CD14-positive monocyte (primary cell): ENCODE measurements around the gene RGS9. TPM values are rescaled to one million over a fixed set of nuclear protein-coding genes. Genes with fewer than 3 reads are reported as not detected.

ENCODE experiments used
- DNase-seq, 3 donors: peaks; one replicate each; pipeline ENCODE4 v3.0.0-alpha.2; 2011 to 2022
- H2AFZ ChIP-seq: 2 replicates; pipeline ENCODE4 v1.6.0; 2012; ENCODE audit warnings: mild to moderate bottlenecking, low read depth, low read length, inconsistent platforms; ENCODE audit not compliant: insufficient read depth, poor library complexity, severe bottlenecking
- H3K27ac ChIP-seq, 2 donors: 1 replicate in 1 of 2; 2 replicates in 1 of 2; pipeline ENCODE4 v1.5.1; 2012 to 2013; ENCODE audit warnings: low read length in 2 of 2, control low read depth in 1 of 2, inconsistent platforms in 1 of 2, low read depth in 1 of 2, mild to moderate bottlenecking in 1 of 2
- H3K27me3 ChIP-seq, 2 donors: one replicate each; pipeline versions ENCODE4 v1.6.0 to v1.6.1; 2011 to 2013; ENCODE audit warnings: low read length in 2 of 2; ENCODE audit not compliant: control insufficient read depth in 2 of 2, insufficient read depth in 2 of 2
- H3K36me3 ChIP-seq, 2 donors: replicated peaks in 1 of 2; 1 replicate in 1 of 2; 2 replicates in 1 of 2; pipeline versions ENCODE4 v1.5.1 to v1.6.1; 2012 to 2013; ENCODE audit warnings: low read length in 2 of 2, control low read depth in 1 of 2, inconsistent platforms in 1 of 2, mild to moderate bottlenecking in 1 of 2; ENCODE audit not compliant: insufficient read depth in 2 of 2, control insufficient read depth in 1 of 2
- H3K4me1 ChIP-seq, 2 donors: 1 replicate in 1 of 2; 2 replicates in 1 of 2; pipeline versions ENCODE4 v1.5.1 to v1.6.1; 2012 to 2013; ENCODE audit warnings: low read length in 2 of 2, control low read depth in 1 of 2, inconsistent platforms in 1 of 2, mild to moderate bottlenecking in 1 of 2, moderate library complexity in 1 of 2; ENCODE audit not compliant: insufficient read depth in 2 of 2, control insufficient read depth in 1 of 2
- H3K4me2 ChIP-seq: replicated peaks from 2 replicates; pipeline ENCODE3; 2012; ENCODE audit warnings: low read length, moderate library complexity, mild to moderate bottlenecking; ENCODE audit not compliant: poor library complexity, severe bottlenecking; ENCODE audit errors: extremely low read depth
- H3K4me3 ChIP-seq, 3 experiments: fragments of 200-600 bp in 1 of 3; sonication (generic) in 1 of 3; replicated peaks in 1 of 3; 1 replicate in 2 of 3; 2 replicates in 1 of 3; pipeline ENCODE4 v1.5.1; 2011 to 2013; ENCODE audit warnings: low read length in 3 of 3, mild to moderate bottlenecking in 3 of 3, control low read depth in 2 of 3, low read depth in 2 of 3, inconsistent platforms in 1 of 3, moderate library complexity in 1 of 3
- H3K79me2 ChIP-seq: 2 replicates; pipeline ENCODE4 v1.6.0; 2012; ENCODE audit warnings: mild to moderate bottlenecking, control low read depth, inconsistent platforms, low read length, moderate library complexity; ENCODE audit not compliant: insufficient read depth
- H3K9ac ChIP-seq: 2 replicates; pipeline ENCODE4 v1.6.0; 2017; ENCODE audit warnings: low read length, mild to moderate bottlenecking; ENCODE audit not compliant: insufficient read depth, poor library complexity, severe bottlenecking
- H3K9me3 ChIP-seq, 2 donors: replicated peaks in 1 of 2; 1 replicate in 1 of 2; 2 replicates in 1 of 2; pipeline versions ENCODE4 v1.5.1 to v1.6.1; 2012 to 2013; ENCODE audit warnings: low read length in 2 of 2, control low read depth in 1 of 2; ENCODE audit not compliant: control insufficient read depth in 1 of 2, insufficient read depth in 1 of 2
- H4K20me1 ChIP-seq: 2 replicates; pipeline ENCODE4 v1.6.0; 2012; ENCODE audit warnings: mild to moderate bottlenecking, low read length, control low read depth, moderate library complexity; ENCODE audit not compliant: insufficient read depth
- H3K27ac Mint-ChIP-seq, 7 donors: one replicate each; pipeline ENCODE4 v1.8.0; 2020; ENCODE audit warnings: mild to moderate bottlenecking in 7 of 7, mixed read lengths in 7 of 7, moderate library complexity in 6 of 7, inconsistent platforms in 2 of 7
- H3K27me3 Mint-ChIP-seq, 3 donors: one replicate each; pipeline ENCODE4 v1.8.0; 2021 to 2022; ENCODE audit warnings: low read depth in 3 of 3, mild to moderate bottlenecking in 3 of 3, mixed read lengths in 3 of 3, moderate library complexity in 3 of 3, inconsistent platforms in 1 of 3
- H3K36me3 Mint-ChIP-seq, 2 donors: one replicate each; pipeline ENCODE4 v1.8.0; 2020; ENCODE audit warnings: mixed read lengths in 2 of 2, inconsistent platforms in 1 of 2, mild to moderate bottlenecking in 1 of 2
- H3K4me1 Mint-ChIP-seq: one replicate; pipeline ENCODE4 v1.8.0; 2020; ENCODE audit warnings: mild to moderate bottlenecking, mixed read lengths
- H3K4me3 Mint-ChIP-seq, 2 donors: one replicate each; pipeline ENCODE4 v1.8.0; 2020; ENCODE audit warnings: mild to moderate bottlenecking in 2 of 2, mixed read lengths in 2 of 2, moderate library complexity in 1 of 2
- H3K9me3 Mint-ChIP-seq, 7 donors: one replicate each; pipeline ENCODE4 v1.8.0; 2020 to 2022; ENCODE audit warnings: mixed read lengths in 7 of 7, mild to moderate bottlenecking in 6 of 7, moderate library complexity in 6 of 7, inconsistent platforms in 2 of 7
- WGBS: methylation state at CpG from one replicate; pipeline ENCODE4 v1.1.5; 2013; ENCODE audit warnings: missing lambda C conversion rate; ENCODE audit not compliant: insufficient coverage; 5-methylcytosine and 5-hydroxymethylcytosine counted together
- intact Hi-C, 2 donors: fragments of 100-400 bp; cut with micrococcal nuclease; formaldehyde crosslinking; loops; one replicate each; pipeline versions ENCODE4 v1.15.0 to v1.15.1; 2023
- polyA plus RNA-seq, 3 donors: library from polyadenylated mRNA; depleted of rRNA in 1 of 3; unstranded in 2 of 3; stranded (reverse) in 1 of 3; fragments of 300-500 nt in 2 of 3; fragments of >200 nt in 1 of 3; fragmentation: Illumina TruSeq in 2 of 3; gene quantifications; 1 replicate in 2 of 3; 2 replicates in 1 of 3; pipeline ENCODE4 v1.2.3, GENCODE V29; 2012 to 2021
- TF ChIP-seq, protein P1 (sequence below): fragments of 200-600 bp; IDR thresholded peaks from one replicate; pipeline ENCODE4 v1.8.0; 2022; ENCODE audit warnings: antibody characterized with exemption, mild to moderate bottlenecking

RGS9 gene
- polyA plus RNA-seq, 3 donors = 0.08 TPM; not detected in 2

DNA sequence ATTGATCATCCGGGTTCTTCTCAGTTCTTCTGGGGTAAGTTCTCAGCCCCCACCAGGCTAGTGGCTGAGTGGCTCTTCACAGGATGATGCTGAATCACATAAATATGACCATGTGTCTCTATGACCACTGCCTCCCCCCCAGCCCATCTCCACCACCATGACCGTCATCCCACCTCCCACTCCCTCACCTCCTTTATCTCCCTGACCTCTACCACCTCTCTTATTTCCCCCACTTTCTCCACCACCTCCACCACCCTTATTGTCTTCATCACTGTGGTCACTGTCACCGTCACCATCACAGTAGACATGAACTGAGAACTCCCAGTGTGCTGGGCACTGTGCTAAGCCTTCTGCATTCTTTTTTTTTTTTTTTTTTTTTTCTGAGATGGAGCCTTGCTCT is 32.5 kb downstream of the RGS9 start:
- 94% methylated on average over 3 of the region's 3 CpGs for WGBS
- Histone ChIP-seq H3K4me1 (no peaks in the 10 kb centered on the region), H3K27me3 (no peaks in the 10 kb centered on the region), H3K4me3 (no peak overlapping the region), H3K9ac (no peak overlapping the region), H3K4me2 (no peak overlapping the region), H2AFZ (no peak overlapping the region), H4K20me1 (no peaks in the 10 kb centered on the region), H3K79me2 (no peaks in the 10 kb centered on the region), H3K36me3 (no peaks in the 10 kb centered on the region), H3K9me3 (no peaks in the 10 kb centered on the region), H3K27ac (no peak overlapping the region)
- Mint-ChIP-seq H3K36me3 (no peaks in the 10 kb centered on the region), H3K4me3 (no peak overlapping the region), H3K9me3 (no peaks in the 10 kb centered on the region), H3K4me1 (peaks cover 8% of the 10 kb centered on the region), H3K27ac (no peak overlapping the region), H3K27me3 (peaks cover 0 to 11% (median 3%) of the 10 kb centered on the region in 3 donors)
- TF ChIP-seq, protein P1, sequence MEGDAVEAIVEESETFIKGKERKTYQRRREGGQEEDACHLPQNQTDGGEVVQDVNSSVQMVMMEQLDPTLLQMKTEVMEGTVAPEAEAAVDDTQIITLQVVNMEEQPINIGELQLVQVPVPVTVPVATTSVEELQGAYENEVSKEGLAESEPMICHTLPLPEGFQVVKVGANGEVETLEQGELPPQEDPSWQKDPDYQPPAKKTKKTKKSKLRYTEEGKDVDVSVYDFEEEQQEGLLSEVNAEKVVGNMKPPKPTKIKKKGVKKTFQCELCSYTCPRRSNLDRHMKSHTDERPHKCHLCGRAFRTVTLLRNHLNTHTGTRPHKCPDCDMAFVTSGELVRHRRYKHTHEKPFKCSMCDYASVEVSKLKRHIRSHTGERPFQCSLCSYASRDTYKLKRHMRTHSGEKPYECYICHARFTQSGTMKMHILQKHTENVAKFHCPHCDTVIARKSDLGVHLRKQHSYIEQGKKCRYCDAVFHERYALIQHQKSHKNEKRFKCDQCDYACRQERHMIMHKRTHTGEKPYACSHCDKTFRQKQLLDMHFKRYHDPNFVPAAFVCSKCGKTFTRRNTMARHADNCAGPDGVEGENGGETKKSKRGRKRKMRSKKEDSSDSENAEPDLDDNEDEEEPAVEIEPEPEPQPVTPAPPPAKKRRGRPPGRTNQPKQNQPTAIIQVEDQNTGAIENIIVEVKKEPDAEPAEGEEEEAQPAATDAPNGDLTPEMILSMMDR = no peak
- DNase-seq = no peak
- intact Hi-C loops = no loop called here

DNA sequence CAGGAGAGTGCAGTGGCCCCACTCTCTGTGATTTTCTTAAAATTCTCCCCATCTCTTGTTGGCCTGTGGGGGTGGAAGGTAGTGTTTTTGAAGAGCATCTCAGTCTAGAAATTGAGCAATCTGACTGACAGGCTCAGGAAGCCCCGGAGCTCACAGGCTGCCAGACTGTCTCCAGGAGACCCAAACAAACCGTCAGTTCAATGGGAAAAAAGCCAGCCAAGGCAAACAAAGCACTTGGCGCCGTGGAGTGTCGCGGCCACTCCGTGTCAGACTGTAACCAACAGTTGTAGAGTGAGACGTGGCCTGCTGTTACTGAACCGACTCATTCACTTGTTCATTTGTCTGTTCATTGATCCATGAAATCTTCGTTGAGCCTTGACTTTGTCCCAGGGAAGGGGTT is 33.7 kb downstream of the RGS9 start:
- H3K36me3 ChIP-seq = no peaks in the 10 kb centered on the region
- DNase-seq = no peak
- H3K79me2 ChIP-seq = no peaks in the 10 kb centered on the region
- no peaks in the 10 kb centered on the region for H4K20me1 ChIP-seq
- no peak overlapping the region for H3K9ac ChIP-seq
- no peaks in the 10 kb centered on the region for H3K27me3 ChIP-seq
- TF ChIP-seq, protein P1 = no peak
- no peaks in the 10 kb centered on the region for H3K9me3 ChIP-seq
- Mint-ChIP-seq H3K27ac (no peak overlapping the region), H3K4me3 (no peak overlapping the region), H3K9me3 (no peaks in the 10 kb centered on the region), H3K36me3 (no peaks in the 10 kb centered on the region), H3K4me1 (peaks cover 8% of the 10 kb centered on the region), H3K27me3 (peaks cover 0 to 8% (median 3%) of the 10 kb centered on the region in 3 donors)
- no peak overlapping the region for H2AFZ ChIP-seq
- no peak overlapping the region for H3K27ac ChIP-seq
- H3K4me1 ChIP-seq = no peaks in the 10 kb centered on the region
- 85% methylated on average over 10 of the region's 10 CpGs for WGBS
- intact Hi-C loops = no loop called here
- H3K4me2 ChIP-seq = no peak overlapping the region
- no peak overlapping the region for H3K4me3 ChIP-seq
